Keratinocyte (primary cell): ENCODE data around the gene GINS1. TPM values are rescaled to one million over a fixed set of nuclear protein-coding genes. Genes with fewer than 3 reads are reported as not detected.

ENCODE experiments used
- DNase-seq: peaks from one replicate; pipeline ENCODE4 v3.0.0-alpha.2; 2011; ENCODE audit warnings: low read depth, missing footprints, low spot score
- FAIRE-seq: peaks from 2 replicates; lab custom pipeline; 2011; peaks lifted over from hg19 to GRCh38; lab: Jason Lieb, UNC
- H2AFZ ChIP-seq: 2 replicates; pipeline ENCODE4 v1.6.0; 2012; ENCODE audit warnings: low read length, control low read depth, inconsistent platforms; ENCODE audit not compliant: control insufficient read depth
- H3K27ac ChIP-seq: 2 replicates; pipeline ENCODE4 v1.5.1; 2011; ENCODE audit warnings: low read length; ENCODE audit not compliant: control insufficient read depth, insufficient read depth
- H3K27me3 ChIP-seq: 3 replicates; pipeline ENCODE4 v1.6.0; 2011; ENCODE audit warnings: low read length; ENCODE audit not compliant: control insufficient read depth, insufficient read depth; ENCODE audit errors: extremely low read depth
- H3K36me3 ChIP-seq, 2 experiments: 2 replicates in 1 of 2; 3 replicates in 1 of 2; pipeline ENCODE4 v1.5.1; 2011; ENCODE audit warnings: low read length in 2 of 2, mild to moderate bottlenecking in 1 of 2; ENCODE audit not compliant: control insufficient read depth in 2 of 2, insufficient read depth in 2 of 2; ENCODE audit errors: extremely low read depth in 1 of 2
- H3K4me1 ChIP-seq: 3 replicates; pipeline ENCODE4 v1.5.1; 2011; ENCODE audit warnings: low read length; ENCODE audit not compliant: control insufficient read depth, insufficient read depth; ENCODE audit errors: extremely low read depth
- H3K4me2 ChIP-seq: 3 replicates; pipeline ENCODE4 v1.6.0; 2011; ENCODE audit warnings: low read depth, low read length; ENCODE audit not compliant: control insufficient read depth, insufficient read depth; ENCODE audit errors: extremely low read depth
- H3K4me3 ChIP-seq, 3 experiments: fragments of 200-600 bp in 1 of 3; sonication (generic) in 1 of 3; 2 replicates in 2 of 3; 3 replicates in 1 of 3; pipeline ENCODE4 v1.5.1; 2011 to 2016; ENCODE audit warnings: low read length in 3 of 3, mild to moderate bottlenecking in 3 of 3, control low read depth in 2 of 3, inconsistent platforms in 1 of 3, low read depth in 1 of 3, mixed read lengths in 1 of 3, mixed run types in 1 of 3, moderate library complexity in 1 of 3; ENCODE audit not compliant: control insufficient read depth in 2 of 3, insufficient read depth in 2 of 3; ENCODE audit errors: extremely low read depth in 1 of 3
- H3K79me2 ChIP-seq: 2 replicates; pipeline ENCODE4 v1.6.0; 2012; ENCODE audit warnings: low read length; ENCODE audit not compliant: control insufficient read depth, insufficient read depth
- H3K9ac ChIP-seq: 3 replicates; pipeline ENCODE4 v1.6.0; 2011; ENCODE audit warnings: low read length; ENCODE audit not compliant: control insufficient read depth, insufficient read depth; ENCODE audit errors: extremely low read depth
- H3K9me1 ChIP-seq: 3 replicates; pipeline ENCODE4 v1.6.0; 2011; ENCODE audit warnings: low read length; ENCODE audit not compliant: control insufficient read depth, insufficient read depth; ENCODE audit errors: extremely low read depth
- H3K9me3 ChIP-seq: 2 replicates; pipeline ENCODE4 v1.5.1; 2012; ENCODE audit warnings: low read depth, low read length; ENCODE audit not compliant: control insufficient read depth
- H4K20me1 ChIP-seq: 3 replicates; pipeline ENCODE4 v1.6.0; 2011; ENCODE audit warnings: low read length; ENCODE audit not compliant: control insufficient read depth, insufficient read depth; ENCODE audit errors: extremely low read depth
- EZH2 ChIP-seq: IDR thresholded peaks from one replicate; pipeline ENCODE4 v1.6.1; 2012; ENCODE audit warnings: inconsistent platforms, mild to moderate bottlenecking, low read length, moderate library complexity
- dilution Hi-C: fragments of 300-500 bp; cut with MboI; formaldehyde crosslinking; loops from one replicate; pipeline ENCODE4 v1.7.0; 2020; ENCODE audit warnings: low sequenced_read_pairs; ENCODE audit not compliant: extremely low pct_ligation_motif_present
- polyA plus RNA-seq, 5 experiments: library from polyadenylated mRNA; depleted of rRNA in 3 of 5; stranded (reverse) in 3 of 5; stranded (forward) in 1 of 5; unstranded in 1 of 5; fragments of >200 nt; gene quantifications; 1 replicate in 1 of 5; 2 replicates in 3 of 5; 3 replicates in 1 of 5; pipeline versions ENCODE4 v1.2.1 to v1.2.3, GENCODE V29; 2011 to 2012; ENCODE audit warnings: missing spikeins in 2 of 5, low read depth in 1 of 5, low replicate concordance in 1 of 5
- TF ChIP-seq, protein P1 (sequence below), 3 experiments: IDR thresholded peaks in 1 of 3; conservative IDR thresholded peaks in 1 of 3; optimal IDR thresholded peaks in 1 of 3; 2 replicates in 2 of 3; 3 replicates in 1 of 3; pipeline versions ENCODE3 to v1.5.1; 2011; ENCODE audit warnings: low read length in 3 of 3, mild to moderate bottlenecking in 3 of 3, moderate library complexity in 2 of 3, control low read depth in 1 of 3, inconsistent platforms in 1 of 3; ENCODE audit not compliant: insufficient read depth in 2 of 3; ENCODE audit errors: extremely low read depth in 1 of 3

The GINS1 gene
- polyA plus RNA-seq, 1 donor (not counting 4 experiments of a cell fraction or from before 2014, with no cell fraction given), result 12.5 TPM

DNA sequence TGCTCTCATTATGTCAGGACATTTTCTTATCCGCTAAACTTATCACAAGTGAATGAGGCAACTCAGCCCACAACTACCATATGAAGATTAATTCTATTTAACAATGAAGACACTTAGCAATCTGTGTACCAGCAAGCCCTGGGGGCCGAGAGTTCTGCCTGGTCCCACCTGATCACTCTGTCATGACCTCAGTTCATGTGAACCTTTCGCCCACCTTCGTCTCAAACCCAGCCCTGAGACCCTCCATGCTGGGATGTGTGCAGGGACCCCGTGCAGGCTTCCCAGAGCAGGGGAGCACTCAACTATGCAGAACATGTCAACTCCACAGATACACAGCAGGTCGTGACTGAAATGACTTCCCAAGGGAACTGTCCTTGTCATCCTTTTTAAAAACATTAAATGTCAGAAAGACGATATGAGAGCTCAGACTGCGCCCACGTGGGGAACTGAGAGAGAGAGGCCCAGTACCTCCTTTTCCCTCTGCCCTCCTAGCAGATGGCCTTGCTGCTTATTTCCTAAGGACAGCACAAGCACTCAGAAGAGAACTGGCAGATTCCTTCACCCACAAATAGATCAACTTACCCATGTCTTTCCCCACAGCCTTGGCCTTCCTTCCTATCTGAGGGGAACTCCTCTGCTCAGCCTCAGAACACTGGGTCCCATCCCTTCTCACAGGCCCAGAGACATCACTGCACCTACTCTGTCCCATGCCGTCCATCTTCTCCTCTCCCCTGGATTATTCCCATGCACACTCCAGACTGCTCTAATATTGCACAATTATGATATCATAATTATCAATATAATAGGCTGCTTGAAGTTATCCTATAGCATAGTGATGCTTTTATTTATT is 28.4 kb upstream of the GINS1 start:
- Histone ChIP-seq H3K4me2 (no peak overlapping the region), H4K20me1 (no peaks in the 10 kb centered on the region), H3K9me1 (no peaks in the 10 kb centered on the region), H3K79me2 (peaks cover 28% of the 10 kb centered on the region), H2AFZ (no peak overlapping the region), H3K4me1 (no peaks in the 10 kb centered on the region), H3K9me3 (no peaks in the 10 kb centered on the region), H3K36me3 (no peaks in the 10 kb centered on the region), H3K27ac (no peak overlapping the region), H3K27me3 (no peaks in the 10 kb centered on the region), H3K9ac (no peak overlapping the region), H3K4me3 (no peak overlapping the region)
- FAIRE-seq (no peak), DNase-seq (no peak)
- TF ChIP-seq, protein P1, sequence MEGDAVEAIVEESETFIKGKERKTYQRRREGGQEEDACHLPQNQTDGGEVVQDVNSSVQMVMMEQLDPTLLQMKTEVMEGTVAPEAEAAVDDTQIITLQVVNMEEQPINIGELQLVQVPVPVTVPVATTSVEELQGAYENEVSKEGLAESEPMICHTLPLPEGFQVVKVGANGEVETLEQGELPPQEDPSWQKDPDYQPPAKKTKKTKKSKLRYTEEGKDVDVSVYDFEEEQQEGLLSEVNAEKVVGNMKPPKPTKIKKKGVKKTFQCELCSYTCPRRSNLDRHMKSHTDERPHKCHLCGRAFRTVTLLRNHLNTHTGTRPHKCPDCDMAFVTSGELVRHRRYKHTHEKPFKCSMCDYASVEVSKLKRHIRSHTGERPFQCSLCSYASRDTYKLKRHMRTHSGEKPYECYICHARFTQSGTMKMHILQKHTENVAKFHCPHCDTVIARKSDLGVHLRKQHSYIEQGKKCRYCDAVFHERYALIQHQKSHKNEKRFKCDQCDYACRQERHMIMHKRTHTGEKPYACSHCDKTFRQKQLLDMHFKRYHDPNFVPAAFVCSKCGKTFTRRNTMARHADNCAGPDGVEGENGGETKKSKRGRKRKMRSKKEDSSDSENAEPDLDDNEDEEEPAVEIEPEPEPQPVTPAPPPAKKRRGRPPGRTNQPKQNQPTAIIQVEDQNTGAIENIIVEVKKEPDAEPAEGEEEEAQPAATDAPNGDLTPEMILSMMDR (optimal IDR thresholded peaks at IDR 0.05 in 1 of 3, IDR thresholded peaks at IDR 0.05 in 1 of 3, conservative IDR thresholded peaks at IDR 0.05 in 1 of 3; ENCODE audit: extremely low read depth in 1 of 3, insufficient read depth in 2 of 3, low read length in 3 of 3), result no peak
- TF ChIP-seq EZH2, result no peak
- dilution Hi-C loops, result no loop called here

DNA sequence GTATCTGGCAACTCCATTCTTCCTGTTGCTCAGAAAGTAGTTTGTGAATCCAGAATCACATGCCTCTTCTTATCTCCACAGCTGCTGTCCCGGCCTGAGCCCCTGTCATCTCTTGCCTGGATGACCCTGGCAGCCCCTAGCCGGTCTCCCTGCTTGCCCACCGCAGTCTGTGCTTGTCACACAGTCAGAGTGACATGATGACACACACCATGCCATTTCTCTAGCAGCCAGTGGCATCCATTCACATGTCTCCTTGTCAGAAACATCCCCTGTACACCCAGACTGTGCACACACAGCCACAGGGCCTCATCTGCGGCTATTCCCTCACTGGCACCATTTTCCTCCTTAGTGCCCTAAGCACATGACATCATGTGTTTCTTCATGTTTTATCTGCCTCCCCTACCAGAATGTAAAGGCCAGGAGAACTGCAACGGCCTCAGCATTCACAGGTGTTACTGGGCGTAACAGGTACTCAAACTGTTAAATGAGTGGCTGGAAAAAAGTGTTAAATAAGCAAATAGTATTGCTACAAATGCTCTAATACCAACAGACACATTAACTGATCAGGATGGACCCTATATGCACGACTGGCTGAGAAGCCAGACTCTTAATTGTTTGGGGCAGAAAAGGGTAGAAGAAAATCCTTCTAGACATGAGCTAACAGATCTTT is 26.4 kb upstream of the GINS1 start:
- no peaks in the 10 kb centered on the region for H3K36me3 ChIP-seq
- peaks cover 36% of the 10 kb centered on the region for H3K79me2 ChIP-seq
- dilution Hi-C loops, result no loop called here
- no peak overlapping the region for H3K27ac ChIP-seq
- H3K9ac ChIP-seq, result no peak overlapping the region
- FAIRE-seq (no peak), DNase-seq (no peak)
- no peaks in the 10 kb centered on the region for H3K4me1 ChIP-seq
- H3K4me2 ChIP-seq, result no peak overlapping the region
- no peaks in the 10 kb centered on the region for H3K9me3 ChIP-seq
- H2AFZ ChIP-seq, result no peak overlapping the region
- H3K9me1 ChIP-seq, result no peaks in the 10 kb centered on the region
- TF ChIP-seq, protein P1 (optimal IDR thresholded peaks at IDR 0.05 in 1 of 3, IDR thresholded peaks at IDR 0.05 in 1 of 3, conservative IDR thresholded peaks at IDR 0.05 in 1 of 3; ENCODE audit: extremely low read depth in 1 of 3, insufficient read depth in 2 of 3, low read length in 3 of 3), result no peak
- TF ChIP-seq EZH2, result no peak
- no peak overlapping the region for H3K4me3 ChIP-seq
- H4K20me1 ChIP-seq, result no peaks in the 10 kb centered on the region
- no peaks in the 10 kb centered on the region for H3K27me3 ChIP-seq
